ENCODE data around the gene TMEM126A. TPM values are rescaled to one million over a fixed set of nuclear protein-coding genes. Genes with fewer than 3 reads are reported as not detected.
"Not testable (repeated sequence)": the region's sequence is repeated elsewhere in the genome, so short reads cannot be mapped to it uniquely, and the experiment has no call there.

The TMEM126A gene
- total and polyA plus RNA-seq, 5 donors = 48.4 to 140 (median 60.2) TPM

GRCh38 chr11:85670949-85671663 is 23.3 kb downstream of the TMEM126A start:
- intact Hi-C loops (cut with DNase I); H3K27me3 ChIP-seq (ENCODE audit: control insufficient read depth, insufficient read depth); H3K27ac ChIP-seq (ENCODE audit: low read length); DNase-seq; H3K4me1 ChIP-seq (ENCODE audit: control insufficient read depth, insufficient read depth, low read length); ATAC-seq; H3K4me3 ChIP-seq (ENCODE audit: low read length); H3K9me3 ChIP-seq (ENCODE audit: control insufficient read depth, low read length): not testable (repeated sequence)

GRCh38 chr11:85672105-85672902 is 24.5 kb downstream of the TMEM126A start:
- WGBS = 87% methylated on average over 8 of the region's 8 CpGs
- no peaks in the 10 kb centered on the region for H3K9me3 ChIP-seq (ENCODE audit: control insufficient read depth, low read length)
- no peaks in the 10 kb centered on the region for H3K27me3 ChIP-seq (ENCODE audit: control insufficient read depth, insufficient read depth)
- DNase-seq (no peak), ATAC-seq (no peak)
- H3K4me1 ChIP-seq (ENCODE audit: control insufficient read depth, insufficient read depth, low read length) = no peaks in the 10 kb centered on the region
- intact Hi-C loops (cut with DNase I) = no loop called here
- H3K27ac ChIP-seq (ENCODE audit: low read length) = no peak overlapping the region
- H3K4me3 ChIP-seq (ENCODE audit: low read length) = no peak overlapping the region

GRCh38 chr11:85673393-85673792 is 25.6 kb downstream of the TMEM126A start:
- intact Hi-C loops (cut with DNase I) = no loop called here
- WGBS = 87% methylated on average over 3 of the region's 3 CpGs
- Histone ChIP-seq H3K27me3 (ENCODE audit: control insufficient read depth, insufficient read depth) (no peaks in the 10 kb centered on the region), H3K4me1 (ENCODE audit: control insufficient read depth, insufficient read depth, low read length) (no peaks in the 10 kb centered on the region), H3K9me3 (ENCODE audit: control insufficient read depth, low read length) (no peaks in the 10 kb centered on the region), H3K4me3 (ENCODE audit: low read length) (no peak overlapping the region), H3K27ac (ENCODE audit: low read length) (no peak overlapping the region)
- no peak for DNase-seq
- ATAC-seq = no peak

- no peaks in the 10 kb centered on the region for H3K9me3 ChIP-seq (ENCODE audit: control insufficient read depth, low read length)
- H3K4me1 ChIP-seq (ENCODE audit: control insufficient read depth, insufficient read depth, low read length) = no peaks in the 10 kb centered on the region
- intact Hi-C loops (cut with DNase I) = no loop called here
- ATAC-seq (no peak), DNase-seq (no peak)
- H3K27me3 ChIP-seq (ENCODE audit: control insufficient read depth, insufficient read depth) = no peaks in the 10 kb centered on the region
- H3K4me3 ChIP-seq (ENCODE audit: low read length) = no peak overlapping the region
- WGBS = 58% methylated on average over 4 of the region's 4 CpGs
- H3K27ac ChIP-seq (ENCODE audit: low read length) = no peak overlapping the region
Measured at GRCh38 chr11:85679576-85679975, 31.8 kb downstream of the TMEM126A start.

- 65% methylated on average over 1 of the region's 1 CpG for WGBS
- H3K27me3 ChIP-seq (ENCODE audit: control insufficient read depth, insufficient read depth) = no peaks in the 10 kb centered on the region
- intact Hi-C loops (cut with DNase I) = no loop called here
- no peak for DNase-seq
- no peaks in the 10 kb centered on the region for H3K9me3 ChIP-seq (ENCODE audit: control insufficient read depth, low read length)
- no peak overlapping the region for H3K4me3 ChIP-seq (ENCODE audit: low read length)
- peaks cover 5% of the 10 kb centered on the region for H3K4me1 ChIP-seq (ENCODE audit: control insufficient read depth, insufficient read depth, low read length)
- H3K27ac ChIP-seq (ENCODE audit: low read length) = no peak overlapping the region
- no peak for ATAC-seq
Measured at GRCh38 chr11:85680897-85681296, 33.1 kb downstream of the TMEM126A start.

- WGBS = 26% methylated on average over 43 of the region's 43 CpGs
- Histone ChIP-seq H3K4me1 (ENCODE audit: control insufficient read depth, insufficient read depth, low read length) (peaks cover 5% of the 10 kb centered on the region), H3K27me3 (ENCODE audit: control insufficient read depth, insufficient read depth) (no peaks in the 10 kb centered on the region), H3K27ac (ENCODE audit: low read length) (no peak overlapping the region), H3K9me3 (ENCODE audit: control insufficient read depth, low read length) (no peaks in the 10 kb centered on the region), H3K4me3 (ENCODE audit: low read length) (peak overlapping the region; percentile 78)
- intact Hi-C loops (cut with DNase I) = no loop called here
- ATAC-seq = peak; percentile 74 to 75
- peak; percentile 81 to 94 (median 93) for DNase-seq
Measured at GRCh38 chr11:85682330-85683305, 34.9 kb downstream of the TMEM126A start.

- intact Hi-C loops (cut with DNase I) = no loop called here
- peaks cover 5% of the 10 kb centered on the region for H3K4me1 ChIP-seq (ENCODE audit: control insufficient read depth, insufficient read depth, low read length)
- DNase-seq = peak; percentile 24 to 65 (median 61)
- peak in 1 of 2 donors; percentile 2 for ATAC-seq
- H3K27ac ChIP-seq (ENCODE audit: low read length) = peak overlapping the region; percentile 65
- 51% methylated on average over 15 of the region's 15 CpGs for WGBS
- H3K27me3 ChIP-seq (ENCODE audit: control insufficient read depth, insufficient read depth) = no peaks in the 10 kb centered on the region
- H3K4me3 ChIP-seq (ENCODE audit: low read length) = peak overlapping the region; percentile 53
- H3K9me3 ChIP-seq (ENCODE audit: control insufficient read depth, low read length) = no peaks in the 10 kb centered on the region
Measured at GRCh38 chr11:85685125-85685819, 37.5 kb downstream of the TMEM126A start.

- ATAC-seq (peak; percentile 96 to 98), DNase-seq (peak; percentile 72 to 88 (median 87))
- H3K9me3 ChIP-seq (ENCODE audit: control insufficient read depth, low read length) = no peaks in the 10 kb centered on the region
- peaks cover 5% of the 10 kb centered on the region for H3K4me1 ChIP-seq (ENCODE audit: control insufficient read depth, insufficient read depth, low read length)
- H3K4me3 ChIP-seq (ENCODE audit: low read length) = peak within 1 kb of the TSS; percentile 53
- peak within 1 kb of the TSS; percentile 65 for H3K27ac ChIP-seq (ENCODE audit: low read length)
- intact Hi-C loops (cut with DNase I) = no loop called here
- WGBS = 29% methylated on average over 13 of the region's 13 CpGs
- no peaks in the 10 kb centered on the region for H3K27me3 ChIP-seq (ENCODE audit: control insufficient read depth, insufficient read depth)
Measured at GRCh38 chr11:85685820-85686459, 38.2 kb downstream of the TMEM126A start, which contains the start of gene CCDC89. Gene CCDC89, minus strand, starts transcription at chr11:85686195. Its CDS starts 65 bp downstream, at chr11:85686130.

GRCh38 chr11:85694385-85694980 is 46.7 kb downstream of the TMEM126A start:
- no peaks in the 10 kb centered on the region for H3K27me3 ChIP-seq (ENCODE audit: control insufficient read depth, insufficient read depth)
- intact Hi-C loops (cut with DNase I) = loop anchor here in 3 of 4 donors (5.0 to 10.0 kb wide), 2 partner anchors 130 to 133 kb away; no protein-coding TSS in a partner anchor
- no peaks in the 10 kb centered on the region for H3K9me3 ChIP-seq (ENCODE audit: control insufficient read depth, low read length)
- no peak overlapping the region for H3K4me3 ChIP-seq (ENCODE audit: low read length)
- no peaks in the 10 kb centered on the region for H3K4me1 ChIP-seq (ENCODE audit: control insufficient read depth, insufficient read depth, low read length)
- DNase-seq = no peak
- ATAC-seq = no peak
- H3K27ac ChIP-seq (ENCODE audit: low read length) = no peak overlapping the region
- WGBS = 99% methylated on average over 1 of the region's 1 CpG
